ENCODE data around the gene VAV2.

GRCh38 chr9:133742849-133743444 is 249.2 kb downstream of the VAV2 start:
- TF ChIP-seq NFIC (IDR thresholded peaks at IDR 0.05) (no peak), CREB1 (IDR thresholded peaks at IDR 0.05; ENCODE audit: low read depth) (no peak), ZBTB7A (IDR thresholded peaks at IDR 0.05; ENCODE audit: low read depth) (no peak), EP300 (IDR thresholded peaks at IDR 0.05; ENCODE audit: borderline replicate concordance) (no peak), FOXM1 (IDR thresholded peaks at IDR 0.05; ENCODE audit: borderline replicate concordance, low read depth) (no peak), MAX (IDR thresholded peaks at IDR 0.05) (no peak), YY1 (IDR thresholded peaks at IDR 0.05; ENCODE audit: low read depth) (no peak)
